C1 segment of cervical spinal cord (tissue), 14 donors: ENCODE results near the gene GNG7.
"Not testable (repeated sequence)": the region's sequence is repeated elsewhere in the genome, so short reads cannot be mapped to it uniquely, and the experiment has no call there.

Source experiments
- DNase-seq, 14 donors: peaks; one replicate each; lab custom pipeline; 2025; lab: John Stamatoyannopoulos, UW

Gene GNG7

DNA sequence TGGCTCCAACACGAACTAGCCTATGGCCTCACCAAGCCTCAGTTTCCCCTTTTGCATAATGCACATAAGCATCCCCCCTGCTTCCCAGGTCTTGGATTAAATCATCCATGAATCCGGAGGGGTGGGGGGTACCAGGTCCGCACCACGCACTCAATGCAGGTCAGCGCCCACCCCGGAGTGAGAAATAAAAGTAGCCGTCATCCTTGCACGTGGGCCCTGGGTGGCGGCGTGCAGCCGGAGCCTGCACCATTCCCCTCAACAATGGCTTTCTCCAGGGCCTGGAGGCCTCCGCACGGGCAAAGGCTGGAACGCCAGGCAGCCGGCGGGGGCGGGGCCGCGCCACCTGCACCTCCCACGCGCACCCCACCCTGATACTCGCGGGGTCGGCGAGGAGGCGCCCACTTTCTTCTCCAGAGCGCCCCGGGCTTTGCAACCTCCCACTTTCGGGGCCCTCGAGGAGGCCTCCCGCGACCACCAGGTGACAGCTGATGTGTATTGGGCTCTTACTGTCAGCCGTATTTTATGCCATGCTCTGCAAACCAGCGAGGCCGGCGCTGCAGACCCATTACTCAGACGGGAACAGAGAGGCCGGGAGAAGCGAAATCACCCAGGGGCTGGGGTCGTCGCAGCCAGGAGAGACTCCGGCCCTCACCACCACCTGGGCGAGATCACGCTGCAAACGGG lies 227.3 kb downstream of the GNG7 start:
- DNase-seq: peak in 9 of 14 donors; percentile 40 to 69 (median 62)

DNA sequence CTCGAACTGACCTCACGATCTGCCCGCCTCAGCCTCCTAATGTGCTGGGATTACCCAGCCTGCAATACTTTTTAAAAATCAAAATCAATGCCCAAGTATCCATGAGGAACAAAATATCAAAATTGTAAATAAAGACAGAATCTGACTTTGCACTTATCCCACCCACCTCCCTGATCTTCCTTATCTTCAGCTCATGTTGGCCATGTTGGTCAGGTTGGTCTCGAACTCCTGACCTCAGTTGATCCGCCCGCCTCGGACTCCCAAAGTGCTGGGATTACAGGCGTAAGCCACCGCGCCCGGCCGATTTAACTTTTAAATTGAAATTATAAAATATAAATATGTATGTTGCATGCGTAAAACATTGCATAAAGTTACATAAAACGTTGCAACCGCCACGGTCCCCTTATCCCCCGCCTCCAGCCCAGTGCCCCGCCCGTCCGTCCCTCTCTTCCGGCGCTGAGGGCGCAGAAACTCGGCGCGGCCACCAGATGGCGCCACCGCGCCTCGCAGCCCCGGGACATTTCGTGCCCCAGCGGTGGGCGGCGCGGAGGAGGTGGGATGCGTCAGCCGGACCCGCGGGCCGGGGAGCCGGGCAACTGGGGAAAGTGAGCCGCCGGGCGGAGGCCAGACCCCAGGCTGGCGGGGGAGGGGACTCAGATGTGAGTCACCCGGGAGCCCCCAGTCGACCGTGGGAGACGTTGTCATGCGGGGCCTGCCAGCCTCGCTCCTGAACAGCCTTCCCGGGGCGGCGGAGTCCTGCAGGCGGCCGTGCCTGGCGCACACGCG lies 228.1 kb downstream of the GNG7 start:
- DNase-seq: peak in 13 of 14 donors; percentile 11 to 87 (median 63)

DNA sequence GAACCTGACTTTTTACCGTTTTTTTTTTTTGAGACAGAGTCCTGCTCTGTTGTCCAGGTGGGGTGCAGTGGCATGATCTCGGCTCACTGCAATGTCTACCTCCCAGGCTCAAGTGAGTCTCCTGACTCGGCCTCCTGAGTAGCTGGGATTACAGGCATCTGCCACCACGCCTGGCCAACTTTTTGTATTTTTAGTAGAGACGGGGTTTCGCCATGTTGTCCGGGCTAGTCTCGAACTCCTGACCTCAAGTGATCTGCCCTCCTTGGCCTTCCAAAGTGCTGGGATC lies 232.6 kb downstream of the GNG7 start:
- not testable (repeated sequence) for DNase-seq

DNA sequence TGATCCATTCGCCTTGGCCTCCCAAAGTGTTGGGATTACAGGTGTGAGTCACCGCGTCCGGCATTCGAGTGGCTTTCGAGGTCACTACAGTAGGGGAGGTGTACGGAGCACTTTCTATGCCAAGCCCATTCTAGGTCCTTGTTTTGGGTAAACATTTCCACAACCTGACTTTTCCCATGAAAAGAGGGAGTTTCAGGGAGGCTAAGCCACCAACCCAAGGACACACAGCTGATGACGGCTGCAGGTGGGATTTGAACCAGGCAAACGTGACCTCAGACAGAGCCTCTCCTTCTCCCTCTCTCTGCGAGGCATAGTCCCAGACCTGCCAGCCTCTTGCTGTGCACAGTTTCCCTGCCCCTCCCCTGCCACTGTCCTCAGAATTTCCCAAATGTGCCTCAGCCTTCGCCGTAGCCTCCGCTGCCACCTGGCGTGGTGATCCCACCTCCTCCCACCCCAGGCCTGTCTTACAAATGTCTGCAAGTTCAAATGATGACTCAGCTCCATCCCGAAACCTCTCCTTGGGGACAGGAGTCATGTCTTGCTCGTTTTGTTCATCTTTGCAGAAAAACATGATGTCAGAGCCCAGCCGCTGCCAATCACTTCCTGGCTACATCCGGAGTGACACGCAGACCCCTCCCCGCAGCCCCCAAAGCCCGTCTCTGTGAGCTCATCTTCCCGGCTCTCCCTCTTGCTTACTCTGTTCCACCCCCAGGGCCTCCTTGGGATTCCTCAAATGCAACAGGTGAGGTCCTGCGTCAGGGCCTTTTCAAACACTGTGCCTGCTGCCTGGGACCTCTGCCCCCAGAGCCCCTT lies 233.2 kb downstream of the GNG7 start:
- no peak for DNase-seq

DNA sequence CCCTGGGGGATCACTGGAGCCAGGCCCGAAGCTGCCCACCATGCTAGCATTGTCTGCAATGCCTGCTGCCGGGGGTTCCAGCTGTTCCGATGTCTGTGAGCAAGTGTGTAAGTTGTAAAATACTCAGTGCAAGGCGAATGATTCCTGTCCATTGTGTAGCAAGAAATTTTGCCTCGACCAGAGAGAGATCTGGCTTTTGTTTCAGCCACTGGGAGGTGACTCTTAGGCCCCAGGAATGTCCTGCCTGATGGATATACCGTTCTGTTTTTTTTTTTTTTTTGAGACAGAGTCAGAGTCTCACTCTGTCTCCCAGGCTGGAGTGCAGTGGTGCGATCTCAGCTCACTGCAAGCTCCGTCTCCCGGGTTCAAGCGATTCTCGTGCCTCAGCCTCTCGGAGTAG lies 233.9 kb downstream of the GNG7 start:
- DNase-seq: no peak

DNA sequence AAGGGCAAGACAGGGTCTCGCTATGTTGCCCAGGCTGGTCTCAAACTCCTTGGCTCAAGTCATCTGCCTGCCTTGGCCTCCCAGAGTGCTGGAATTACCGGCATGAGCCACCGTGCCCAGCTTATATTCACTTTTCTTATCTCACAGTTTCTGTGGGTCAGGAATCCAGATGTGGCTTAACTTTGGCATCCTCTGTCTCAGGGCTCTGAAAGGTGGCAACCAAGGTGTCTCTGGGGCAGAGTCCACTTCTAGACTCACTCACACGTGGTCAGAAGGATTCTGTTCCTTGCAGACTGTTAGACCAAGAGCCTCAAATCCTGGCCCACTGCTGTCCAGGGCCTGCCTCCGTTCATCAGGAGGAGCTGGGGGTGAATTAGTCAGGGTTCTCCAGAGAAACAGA lies 238.1 kb downstream of the GNG7 start:
- DNase-seq: no peak

DNA sequence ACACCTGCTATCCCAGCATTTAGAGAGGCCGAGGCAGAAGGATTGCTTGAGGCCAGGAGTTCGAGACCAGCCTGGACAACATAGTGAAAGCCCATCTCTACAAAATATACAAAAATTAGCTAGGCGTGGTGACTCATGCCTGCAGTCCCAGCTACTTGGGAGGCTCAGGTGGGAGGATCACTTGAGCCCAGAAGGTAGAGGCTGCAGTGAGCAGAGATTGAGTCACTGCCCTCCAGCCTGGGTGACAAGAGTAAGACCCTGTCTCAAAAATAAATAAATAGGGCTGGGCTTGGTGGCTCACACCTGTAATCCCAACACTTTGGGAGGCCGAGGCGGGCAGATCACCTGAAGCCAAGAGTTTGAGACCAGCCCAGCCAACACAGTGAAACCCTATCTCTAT lies 238.8 kb downstream of the GNG7 start:
- not testable (repeated sequence) for DNase-seq

DNA sequence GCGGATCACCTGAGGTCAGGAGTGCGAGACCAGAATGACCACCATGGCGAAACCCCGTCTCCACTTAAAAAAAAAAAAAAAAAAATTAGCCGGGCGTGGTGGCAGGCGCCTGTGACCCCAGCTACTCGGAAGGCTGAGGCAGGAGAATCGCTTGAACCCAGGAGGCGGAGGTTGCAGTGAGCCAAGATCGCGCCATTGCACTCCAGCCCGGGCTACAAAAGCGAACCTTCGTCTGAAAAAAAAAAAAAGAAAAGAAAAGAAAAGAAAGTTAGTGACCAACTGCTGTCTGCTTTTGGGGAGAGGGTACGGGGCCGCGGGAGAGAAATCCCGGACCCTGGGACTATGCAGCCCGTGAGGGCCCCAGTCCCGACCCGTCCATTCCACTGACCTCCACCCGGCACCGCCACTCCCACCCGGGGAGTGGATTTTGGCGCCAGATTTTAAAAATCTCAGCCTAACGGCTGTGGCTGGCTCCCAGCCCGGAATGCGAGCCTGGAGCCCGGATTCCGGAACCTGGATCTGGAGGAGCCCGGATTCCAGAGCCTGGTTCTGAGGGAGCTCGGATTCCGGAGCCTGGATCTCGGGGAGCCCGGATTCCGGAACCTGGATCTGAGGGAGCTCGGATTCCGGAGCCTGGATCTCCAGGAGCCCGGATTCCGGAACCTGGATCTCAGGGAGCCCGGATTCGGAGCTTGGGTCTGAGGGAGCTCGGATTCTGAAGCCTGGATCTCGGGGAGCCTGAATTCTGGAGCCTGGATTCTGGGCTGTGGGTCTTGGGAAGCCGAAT lies 239.7 kb downstream of the GNG7 start:
- peak in 12 of 14 donors; percentile 8 to 86 (median 60) for DNase-seq

DNA sequence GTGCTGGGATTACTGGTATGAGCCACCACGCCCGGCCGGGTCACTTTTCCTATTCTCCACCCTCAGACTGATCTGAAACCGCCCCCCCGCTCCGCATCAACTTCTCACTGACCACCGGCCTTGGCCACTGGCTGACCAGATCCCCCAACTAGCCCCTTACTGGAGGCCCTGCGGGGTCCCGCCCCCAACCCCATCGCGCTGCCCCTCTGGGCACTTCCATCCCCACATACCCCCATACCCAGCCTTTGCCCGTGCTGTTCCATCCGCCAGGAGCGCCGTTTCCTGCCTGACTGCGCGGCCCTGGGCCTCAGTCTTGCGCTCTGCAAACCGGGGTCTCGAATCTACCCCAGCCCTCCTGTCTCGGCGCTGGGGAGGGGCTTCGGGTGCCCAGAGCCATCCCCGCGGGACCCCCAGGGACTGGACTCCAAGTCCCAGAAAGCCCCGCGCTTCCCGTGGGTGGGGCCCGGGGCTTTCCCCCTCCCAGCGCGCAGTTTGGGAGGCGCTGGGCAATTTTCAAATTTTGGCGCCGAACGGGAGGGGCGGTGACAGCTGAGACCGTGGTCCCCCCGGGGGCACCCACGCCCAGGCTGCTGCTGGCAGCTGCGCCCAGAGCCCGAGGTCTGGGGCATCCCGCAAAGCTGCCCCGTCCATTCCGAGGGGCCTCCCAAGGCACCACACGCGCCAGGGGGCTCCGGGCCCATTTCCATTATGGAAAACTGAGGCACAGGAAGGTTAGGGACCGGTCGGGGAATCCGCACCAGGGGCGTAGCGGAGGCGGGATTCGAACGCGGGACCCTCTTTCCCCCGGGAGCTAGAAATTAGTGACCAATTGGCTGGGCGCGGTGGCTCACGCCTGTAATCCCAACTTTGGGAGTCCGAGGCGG lies 240.5 kb downstream of the GNG7 start:
- peak in 2 of 14 donors; percentile 12 to 16 for DNase-seq
